Sigmoid colon (tissue), 7 donors: ENCODE measurements around the gene CAGE1. TPM values are rescaled to one million over a fixed set of nuclear protein-coding genes. Genes with fewer than 3 reads are reported as not detected.

ENCODE experiments used
- DNase-seq: peaks from one replicate; pipeline ENCODE4 v3.0.0-alpha.2; 2019
- H3K27ac ChIP-seq, 4 donors: fragments of 200-600 bp; sonication (generic); one replicate each; pipeline ENCODE4 v1.5.1; 2016 to 2019; ENCODE audit warnings: mild to moderate bottlenecking in 1 of 4
- H3K27me3 ChIP-seq, 3 donors: fragments of 200-600 bp; sonication (generic); one replicate each; pipeline ENCODE4 v1.5.1; 2019; ENCODE audit warnings: mild to moderate bottlenecking in 1 of 3
- H3K36me3 ChIP-seq, 4 donors: fragments of 200-600 bp; sonication (generic); one replicate each; pipeline ENCODE4 v1.5.1; 2016 to 2019
- H3K4me1 ChIP-seq, 4 donors: fragments of 200-600 bp; sonication (generic); one replicate each; pipeline ENCODE4 v1.5.1; 2017 to 2019
- H3K4me3 ChIP-seq, 4 donors: fragments of 200-600 bp; sonication (generic); one replicate each; pipeline ENCODE4 v1.5.1; 2017 to 2019; ENCODE audit warnings: mild to moderate bottlenecking in 2 of 4, moderate library complexity in 1 of 4
- H3K9me3 ChIP-seq, 4 donors: fragments of 200-600 bp in 3 of 4; sonication (generic) in 3 of 4; one replicate each; pipeline versions ENCODE4 v1.5.1 to v1.6.1; 2013 to 2019
- CTCF ChIP-seq, 4 experiments: fragments of 450-650 bp in 3 of 4; fragments of 200-600 bp in 1 of 4; IDR thresholded peaks; one replicate each; pipeline ENCODE4 v1.5.1; 2016 to 2019; ENCODE audit warnings: antibody characterized with exemption in 4 of 4, mild to moderate bottlenecking in 3 of 4, moderate library complexity in 2 of 4
- EP300 ChIP-seq, 4 donors: sonication (generic); formaldehyde crosslinking; IDR thresholded peaks; one replicate each; pipeline ENCODE4 v1.6.1; 2017; ENCODE audit warnings: antibody characterized with exemption in 4 of 4
- POLR2A ChIP-seq, 2 donors: fragments of 450-650 bp; IDR thresholded peaks; one replicate each; pipeline ENCODE4 v1.6.1; 2016; ENCODE audit warnings: antibody characterized with exemption in 2 of 2, mild to moderate bottlenecking in 2 of 2, moderate library complexity in 2 of 2
- POLR2AphosphoS5 ChIP-seq, 4 donors: sonication (generic); formaldehyde crosslinking; IDR thresholded peaks; one replicate each; pipeline ENCODE4 v1.6.1; 2017; ENCODE audit warnings: antibody characterized with exemption in 4 of 4
- WGBS, 2 donors: extraction: QIAGEN DNeasy Blood & Tissue Kit; methylation state at CpG; one replicate each; pipeline ENCODE4 v1.1.7; 2013; 5-methylcytosine and 5-hydroxymethylcytosine counted together
- intact Hi-C: fragments of 100-400 bp; cut with DNase I; formaldehyde crosslinking; loops from one replicate; pipeline ENCODE4 v1.15.1; 2023
- polyA plus RNA-seq, 3 donors: library from polyadenylated mRNA; stranded (reverse); fragments of 200-250 nt; gene quantifications; one replicate each; pipeline ENCODE4 v1.2.3, GENCODE V29; 2013
- total RNA-seq, 4 donors: library from RNA; depleted of rRNA; stranded (reverse); fragments of >200 nt; gene quantifications; one replicate each; pipeline ENCODE4 v1.1.0, GENCODE V29; 2016
- donor health status: healthy with polysubstance abuse.
- donor health status: Bipolar disorder and iron deficiency.
- donor health status: healthy.

CAGE1 gene
- total and polyA plus RNA-seq, 7 donors, result 0.04 TPM; not detected in 6

GRCh38 chr6:7298113-7298512, 91.4 kb downstream of the CAGE1 start:
- no peak for DNase-seq
- H3K27me3 ChIP-seq, result no peaks in the 10 kb centered on the region
- intact Hi-C loops, result no loop called here
- H3K36me3 ChIP-seq, result peaks cover 24 to 99% (median 46%) of the 10 kb centered on the region in 4 donors
- 91 to 93% methylated on average over 1 of the region's 1 CpG for WGBS, 2 donors
- TF ChIP-seq POLR2AphosphoS5 (IDR thresholded peaks at IDR 0.05) (no peak), CTCF (IDR thresholded peaks at IDR 0.05) (no peak), EP300 (IDR thresholded peaks at IDR 0.05) (no peak), POLR2A (IDR thresholded peaks at IDR 0.05) (no peak)
- H3K9me3 ChIP-seq, result no peaks in the 10 kb centered on the region
- H3K27ac ChIP-seq, result no peak overlapping the region
- H3K4me1 ChIP-seq, result no peaks in the 10 kb centered on the region
- no peak overlapping the region for H3K4me3 ChIP-seq

GRCh38 chr6:7296602-7297001, 92.9 kb downstream of the CAGE1 start:
- H3K4me1 ChIP-seq, result no peaks in the 10 kb centered on the region
- H3K9me3 ChIP-seq, result no peaks in the 10 kb centered on the region
- no peak for DNase-seq
- peaks cover 16 to 99% (median 42%) of the 10 kb centered on the region in 4 donors for H3K36me3 ChIP-seq
- no peak overlapping the region for H3K4me3 ChIP-seq
- H3K27me3 ChIP-seq, result no peaks in the 10 kb centered on the region
- TF ChIP-seq POLR2AphosphoS5 (IDR thresholded peaks at IDR 0.05) (no peak), CTCF (IDR thresholded peaks at IDR 0.05) (no peak), POLR2A (IDR thresholded peaks at IDR 0.05) (no peak), EP300 (IDR thresholded peaks at IDR 0.05) (no peak)
- WGBS, 2 donors, result 88 to 91% methylated on average over 2 of the region's 2 CpGs
- no peak overlapping the region for H3K27ac ChIP-seq
- intact Hi-C loops, result no loop called here

GRCh38 chr6:7295916-7296315, 93.6 kb downstream of the CAGE1 start:
- Histone ChIP-seq H3K4me3 (no peak overlapping the region), H3K4me1 (no peaks in the 10 kb centered on the region), H3K27ac (no peak overlapping the region), H3K9me3 (no peaks in the 10 kb centered on the region), H3K27me3 (no peaks in the 10 kb centered on the region), H3K36me3 (peaks cover 12 to 98% (median 35%) of the 10 kb centered on the region in 4 donors)
- TF ChIP-seq EP300 (IDR thresholded peaks at IDR 0.05) (no peak), CTCF (IDR thresholded peaks at IDR 0.05) (no peak), POLR2AphosphoS5 (IDR thresholded peaks at IDR 0.05) (no peak), POLR2A (IDR thresholded peaks at IDR 0.05) (no peak)
- intact Hi-C loops, result no loop called here
- 91 to 93% methylated on average over 3 of the region's 3 CpGs for WGBS, 2 donors
- no peak for DNase-seq

GRCh38 chr6:7292596-7293255, 96.8 kb downstream of the CAGE1 start:
- Histone ChIP-seq H3K4me3 (no peak overlapping the region), H3K36me3 (peaks cover 3 to 98% (median 31%) of the 10 kb centered on the region in 4 donors), H3K27ac (no peak overlapping the region), H3K4me1 (no peaks in the 10 kb centered on the region), H3K9me3 (no peaks in the 10 kb centered on the region), H3K27me3 (no peaks in the 10 kb centered on the region)
- TF ChIP-seq EP300 (IDR thresholded peaks at IDR 0.05), result no peak
- TF ChIP-seq CTCF (IDR thresholded peaks at IDR 0.05), result no peak
- TF ChIP-seq POLR2A (IDR thresholded peaks at IDR 0.05), result no peak
- no peak for TF ChIP-seq POLR2AphosphoS5 (IDR thresholded peaks at IDR 0.05)
- 84 to 89% methylated on average over 6 of the region's 6 CpGs for WGBS, 2 donors
- intact Hi-C loops, result no loop called here
- no peak for DNase-seq

- Histone ChIP-seq H3K27me3 (no peaks in the 10 kb centered on the region), H3K36me3 (peaks cover 0 to 95% (median 26%) of the 10 kb centered on the region in 4 donors), H3K9me3 (no peaks in the 10 kb centered on the region), H3K4me1 (no peaks in the 10 kb centered on the region), H3K27ac (no peak overlapping the region), H3K4me3 (no peak overlapping the region)
- WGBS, 2 donors, result 84 to 94% methylated on average over 1 of the region's 1 CpG
- DNase-seq, result no peak
- TF ChIP-seq EP300 (IDR thresholded peaks at IDR 0.05) (no peak), CTCF (IDR thresholded peaks at IDR 0.05) (no peak), POLR2A (IDR thresholded peaks at IDR 0.05) (no peak), POLR2AphosphoS5 (IDR thresholded peaks at IDR 0.05) (no peak)
- intact Hi-C loops, result no loop called here
These were observed 99.5 kb downstream of the CAGE1 start for GRCh38 chr6:7290079-7290478.
